GM21381 (cell line): ENCODE results near the gene ESR2.

Experiments
- ATAC-seq: cut with Tn5 transposase; IDR thresholded peaks from one replicate; pipeline ENCODE4 v1.9.1; 2021; ENCODE audit warnings: mild to moderate bottlenecking, moderate library complexity; ENCODE audit not compliant: unreplicated experiment

Gene ESR2

DNA sequence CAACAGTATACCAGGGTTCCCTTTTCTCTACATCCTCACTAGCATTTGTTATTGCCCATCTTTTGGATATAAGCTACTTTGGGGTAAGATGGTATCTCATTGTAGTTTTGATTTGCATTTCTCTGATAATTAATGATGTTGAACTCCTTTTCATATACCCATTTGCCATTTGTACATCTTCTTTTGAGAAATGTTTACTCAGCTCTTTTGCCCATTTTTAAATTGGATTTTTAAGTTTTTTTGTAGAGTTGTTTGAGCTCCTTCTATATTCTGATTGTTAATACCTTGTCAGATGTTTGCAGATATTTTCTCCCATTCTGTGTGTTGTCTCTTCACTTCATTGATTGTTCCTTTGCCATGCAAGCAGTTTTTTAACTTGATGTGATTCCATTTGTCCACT lies 22.2 kb downstream of the ESR2 start:
- no peak for ATAC-seq

DNA sequence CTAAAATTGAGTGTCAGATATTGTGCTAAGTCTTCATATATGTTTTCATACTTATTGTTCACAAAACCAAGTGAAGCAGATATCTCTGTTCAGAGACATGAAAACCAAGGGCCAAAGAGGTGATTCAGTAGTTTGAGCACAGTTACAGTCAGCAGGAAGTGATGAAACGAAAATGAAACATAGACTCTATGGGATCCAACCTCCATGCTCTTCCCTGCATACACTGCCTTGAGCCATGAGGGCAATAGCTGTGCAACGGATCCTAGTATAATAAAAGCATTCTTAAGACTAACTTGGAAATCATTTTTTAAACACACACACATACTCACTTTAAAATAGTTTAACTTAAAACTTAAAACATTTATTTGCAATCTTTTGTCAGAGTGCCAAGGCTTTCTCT lies 27.9 kb downstream of the ESR2 start:
- no peak for ATAC-seq

- no peak for ATAC-seq
These were observed 28.9 kb downstream of the ESR2 start for GRCh38 chr14:64265222-64265621.

GRCh38 chr14:64260418-64260817 lies 33.8 kb downstream of the ESR2 start:
- no peak for ATAC-seq

DNA sequence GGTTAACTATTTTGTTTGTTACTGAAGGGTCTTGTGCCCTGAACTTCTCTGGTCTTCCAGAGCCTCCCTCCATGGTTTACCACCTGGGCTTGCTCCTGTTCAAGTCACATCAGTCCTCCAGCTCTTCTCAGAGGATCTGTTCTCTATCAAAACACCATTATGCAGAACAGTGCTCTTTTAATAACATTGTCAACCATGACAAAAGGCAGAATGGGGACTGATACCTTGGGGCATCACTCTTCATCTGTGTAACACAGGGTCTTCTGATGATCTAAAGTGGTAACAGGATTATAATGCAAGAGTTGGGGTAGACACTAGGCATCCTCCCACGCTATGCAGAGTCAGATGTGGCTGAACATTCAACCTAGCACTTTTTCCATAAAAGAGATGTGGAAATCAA lies 38.4 kb downstream of the ESR2 start:
- ATAC-seq = no peak

DNA sequence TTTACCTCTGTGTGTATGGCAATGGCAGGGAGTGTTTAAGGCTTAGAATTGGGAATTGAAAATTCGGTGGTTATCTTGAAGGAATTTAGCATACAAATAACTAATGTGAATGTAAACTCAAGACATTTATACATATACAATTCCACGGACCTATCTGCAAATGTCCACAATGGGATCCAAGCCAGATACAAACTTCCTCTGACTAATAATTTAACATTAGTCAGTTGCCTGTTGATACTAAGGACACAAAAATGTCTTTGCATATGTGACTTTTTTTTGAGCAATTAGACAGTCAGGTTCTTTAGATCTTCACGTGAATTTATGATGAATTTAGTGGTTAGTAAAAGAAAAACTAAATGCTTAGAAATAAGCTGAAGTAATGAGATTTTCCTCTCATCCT lies 40.5 kb downstream of the ESR2 start:
- no peak for ATAC-seq

DNA sequence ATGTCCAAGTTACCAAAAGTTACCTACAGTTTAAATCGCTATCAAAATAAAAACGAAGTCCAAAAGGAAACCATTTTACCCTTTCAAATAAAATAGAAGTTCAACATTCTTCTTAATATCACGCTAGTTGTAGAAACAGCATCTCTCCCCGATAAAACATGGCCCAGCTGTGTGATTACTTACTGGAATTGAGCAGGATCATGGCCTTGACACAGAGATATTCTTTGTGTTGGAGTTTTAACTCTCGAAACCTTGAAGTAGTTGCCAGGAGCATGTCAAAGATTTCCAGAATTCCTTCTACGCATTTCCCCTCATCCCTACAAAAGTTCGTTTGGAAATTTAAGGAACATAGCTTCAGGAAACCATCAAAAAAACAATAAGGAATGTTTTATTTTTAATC lies 44.8 kb downstream of the ESR2 start:
- ATAC-seq = no peak

DNA sequence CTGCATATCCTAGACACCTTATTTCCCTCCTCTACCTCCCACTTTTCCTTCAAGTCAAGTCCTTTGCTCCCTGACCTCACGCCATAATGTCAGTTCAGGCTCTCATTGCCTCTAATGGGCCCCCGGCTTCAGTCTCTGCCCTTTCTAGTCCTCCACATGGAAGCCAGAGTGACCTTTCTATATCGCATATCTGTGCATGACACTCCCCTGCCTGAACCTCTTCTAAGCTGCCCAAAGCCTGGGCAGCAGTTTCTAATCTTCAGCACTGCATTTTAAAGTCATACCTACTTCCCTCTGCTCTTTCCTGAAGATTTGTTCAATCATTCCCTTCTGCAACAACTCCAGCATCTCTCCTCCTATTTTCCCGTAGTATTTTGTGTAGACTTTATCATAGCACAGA lies 45.5 kb downstream of the ESR2 start:
- no peak for ATAC-seq

DNA sequence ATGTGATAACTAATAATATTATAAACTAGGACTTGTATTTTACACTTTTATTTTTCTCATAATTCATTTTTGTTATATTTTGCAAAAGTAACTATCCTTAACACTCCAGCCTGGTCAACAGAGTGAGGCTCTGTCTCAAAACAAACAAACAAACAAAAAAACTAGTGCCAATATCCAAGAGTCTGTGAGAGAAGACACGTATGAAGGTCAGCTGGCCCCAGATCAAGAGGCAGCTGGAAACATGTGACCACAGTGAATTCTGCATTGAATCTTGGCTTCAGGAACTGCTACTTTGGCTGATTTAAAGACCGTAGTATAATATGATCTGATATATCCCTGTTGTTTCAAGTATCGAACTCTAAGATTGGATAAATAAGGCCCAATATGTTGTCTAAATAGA lies 47.0 kb downstream of the ESR2 start:
- ATAC-seq = no peak

DNA sequence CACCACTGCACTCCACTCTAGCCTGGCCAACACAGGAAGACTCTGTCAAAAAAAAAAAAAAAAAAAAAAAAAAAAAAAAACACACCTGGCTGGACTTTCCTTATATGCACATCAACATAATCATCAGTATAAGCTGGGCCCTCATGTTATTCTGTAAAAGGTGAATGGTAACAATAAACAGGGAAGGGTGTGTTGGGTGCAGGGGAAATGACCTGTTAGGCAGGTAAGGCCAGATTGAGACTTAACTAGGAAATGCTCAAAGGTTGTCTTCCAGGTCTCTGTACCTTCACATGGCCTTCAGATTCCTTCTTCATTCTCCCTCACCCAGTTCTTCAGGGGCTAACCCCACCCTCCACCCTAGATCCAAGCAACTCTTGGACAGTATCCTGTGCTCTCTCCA lies 47.5 kb downstream of the ESR2 start:
- no peak for ATAC-seq

DNA sequence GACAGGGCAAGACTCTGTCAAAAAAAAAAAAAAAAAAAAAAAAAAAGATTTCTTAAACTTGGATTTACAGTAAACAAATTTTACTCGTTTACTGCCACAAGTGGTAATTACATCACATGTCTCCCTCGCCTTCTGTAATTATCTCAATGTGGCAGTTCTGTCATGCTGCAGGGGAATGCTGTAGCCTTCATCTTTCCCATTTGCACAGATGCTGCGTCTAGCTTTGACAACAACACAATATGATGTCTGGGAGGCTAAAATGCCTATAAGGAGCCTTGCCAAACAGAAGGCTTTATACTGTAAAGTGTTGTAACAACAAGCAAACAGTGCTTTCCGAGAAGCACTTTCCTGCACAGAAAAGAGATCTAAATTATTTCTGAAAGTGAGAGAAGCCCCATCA lies 48.7 kb downstream of the ESR2 start:
- ATAC-seq = no peak

- no peak for ATAC-seq
These were observed 49.9 kb downstream of the ESR2 start for GRCh38 chr14:64244279-64244678.

GRCh38 chr14:64238631-64239030 lies 55.5 kb downstream of the ESR2 start:
- no peak for ATAC-seq

- ATAC-seq = no peak
These were observed 56.1 kb downstream of the ESR2 start for GRCh38 chr14:64238049-64238448.

DNA sequence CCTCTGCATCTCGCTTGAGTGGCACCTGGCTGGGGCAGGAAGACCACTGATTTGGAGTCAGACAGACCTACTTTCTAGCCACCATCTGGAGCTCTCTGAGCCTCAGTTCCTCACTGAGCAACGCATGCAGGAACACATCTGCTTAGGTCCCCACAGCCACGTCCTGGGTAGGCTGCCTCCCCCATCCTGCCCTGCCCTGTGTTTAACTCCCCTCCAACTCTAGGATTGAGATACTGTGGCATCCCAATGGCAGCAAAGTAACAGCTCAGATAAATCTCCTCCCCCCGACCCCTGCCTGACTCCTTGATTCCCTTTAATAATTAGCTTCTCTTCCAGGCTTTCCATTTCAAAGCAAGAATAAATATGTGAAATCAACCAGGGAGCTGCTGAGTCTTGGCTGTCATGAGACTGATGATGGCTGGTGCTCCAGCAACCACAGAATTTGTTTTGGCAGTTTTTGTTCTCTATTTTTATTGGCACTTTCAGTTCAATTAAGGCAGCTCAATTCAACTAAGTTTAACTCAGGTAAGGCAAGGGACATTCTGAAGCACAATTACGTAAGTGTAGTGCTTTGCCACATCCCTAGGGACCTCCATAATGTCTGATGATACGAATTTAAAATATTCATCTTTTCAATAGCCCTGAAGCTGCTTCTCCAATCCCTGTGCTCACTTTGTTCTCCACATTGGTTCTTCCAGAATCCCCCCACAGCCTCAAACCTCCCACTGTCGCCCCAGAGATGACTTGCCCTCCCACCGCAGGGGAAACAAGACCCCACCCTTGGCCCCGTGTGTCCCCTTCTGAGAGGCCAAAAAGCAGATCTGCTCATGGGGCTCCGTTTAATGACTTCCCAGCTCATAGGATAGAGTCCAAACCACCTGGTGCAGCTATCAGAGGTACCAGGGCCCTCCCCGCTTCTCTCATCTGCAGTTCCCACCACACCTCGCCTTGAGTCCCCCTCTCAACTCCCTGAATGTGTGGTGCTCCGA lies 58.2 kb downstream of the ESR2 start:
- peak; percentile 56 for ATAC-seq

GRCh38 chr14:64234877-64235651 lies 59.1 kb downstream of the ESR2 start:
- no peak for ATAC-seq

GRCh38 chr14:64233531-64234190 lies 60.5 kb downstream of the ESR2 start:
- no peak for ATAC-seq

DNA sequence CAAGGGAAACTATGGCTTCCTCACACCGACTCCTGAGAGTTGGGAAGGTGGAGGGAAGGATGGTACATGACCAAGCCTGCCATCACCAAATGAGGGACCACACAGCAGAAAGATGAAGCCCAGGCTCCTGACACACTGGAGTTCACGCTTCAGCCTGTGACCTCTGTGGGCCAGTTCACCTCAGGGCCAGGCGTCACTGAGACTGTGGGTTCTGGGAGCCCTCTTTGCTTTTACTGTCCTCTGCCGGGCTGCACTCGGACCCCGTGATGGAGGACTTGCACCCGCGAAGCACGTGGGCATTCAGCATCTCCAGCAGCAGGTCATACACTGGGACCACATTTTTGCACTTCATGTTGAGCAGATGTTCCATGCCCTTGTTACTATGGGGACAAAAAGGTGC lies 61.2 kb downstream of the ESR2 start:
- ATAC-seq = no peak

DNA sequence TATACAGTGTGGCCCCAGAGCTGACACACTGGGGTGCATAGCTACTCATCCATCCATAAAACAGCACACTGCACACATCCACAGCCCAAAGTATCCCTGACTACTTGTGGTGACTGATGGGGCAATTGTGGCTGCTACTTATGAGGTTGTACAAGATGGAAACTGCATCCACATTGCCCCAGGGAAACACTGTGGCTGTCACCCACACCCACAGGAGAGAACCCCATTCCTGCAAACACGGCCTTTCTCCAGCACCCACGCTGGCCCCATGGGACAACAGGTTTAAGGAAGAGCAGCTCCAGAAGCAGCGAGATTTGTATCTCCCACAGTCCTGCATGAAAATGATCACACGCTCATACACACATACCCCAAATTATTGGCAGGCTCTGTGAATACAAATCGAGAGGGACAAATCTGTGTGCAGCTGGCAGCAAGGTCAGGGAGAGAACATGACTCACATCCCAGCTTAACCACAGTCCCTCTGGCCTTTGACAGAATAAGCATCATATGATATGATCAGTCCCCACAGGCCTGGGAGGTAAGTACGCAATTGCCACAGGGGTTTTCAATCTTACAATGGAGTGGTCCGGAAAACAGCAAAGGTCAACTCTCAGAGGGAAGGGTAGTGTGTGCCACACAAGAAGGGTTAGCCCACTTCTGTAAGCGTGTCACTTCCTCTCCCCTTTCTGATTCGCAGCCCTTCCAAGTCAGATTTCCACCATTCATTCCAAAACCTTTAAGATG lies 61.9 kb downstream of the ESR2 start:
- ATAC-seq = peak; percentile 50

DNA sequence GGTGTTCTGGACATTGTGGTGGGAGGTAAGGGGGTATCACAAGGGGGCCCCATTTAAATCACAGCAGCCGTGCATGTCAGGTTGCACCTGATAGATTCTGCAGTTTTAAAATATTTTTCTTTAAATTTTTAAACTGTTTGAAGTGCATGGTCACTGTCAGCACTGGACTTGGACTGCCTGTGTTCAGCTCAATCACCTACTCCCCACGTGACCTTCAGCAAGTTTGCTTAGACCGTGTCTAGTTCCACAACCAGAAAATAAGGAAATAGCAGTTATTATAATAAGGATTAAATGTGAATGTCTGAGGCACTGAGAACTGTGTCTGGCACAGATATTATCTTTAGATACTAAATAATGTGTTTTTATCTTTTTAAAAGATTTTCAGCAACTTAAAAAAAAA lies 64.7 kb downstream of the ESR2 start:
- ATAC-seq = no peak

GRCh38 chr14:64227856-64228255 lies 66.3 kb downstream of the ESR2 start:
- no peak for ATAC-seq
